Fibroblast of the aortic adventitia (primary cell): ENCODE data around the gene GALK2. TPM values are rescaled to one million over a fixed set of nuclear protein-coding genes. Genes with fewer than 3 reads are reported as not detected.

Source experiments
- DNase-seq: peaks from one replicate; pipeline ENCODE4 v3.0.0-alpha.2; 2010; ENCODE audit warnings: low read depth
- H3K4me3 ChIP-seq: 2 replicates; pipeline ENCODE4 v1.5.1; 2011; ENCODE audit warnings: low read depth, mild to moderate bottlenecking, control low read depth, low read length, moderate library complexity
- total RNA-seq: library from RNA; depleted of rRNA; stranded (reverse); fragments of >200 nt; gene quantifications from 2 replicates; pipeline ENCODE4 v1.2.3, GENCODE V29; 2012; ENCODE audit warnings: low replicate concordance
- TF ChIP-seq, protein P1 (sequence below): IDR thresholded peaks from 2 replicates; pipeline ENCODE4 v1.5.1; 2011; ENCODE audit warnings: mild to moderate bottlenecking, low read length, control low read depth, inconsistent platforms; ENCODE audit not compliant: insufficient read depth

GALK2 gene
- total RNA-seq, 1 donor, result 30.9 TPM

DNA sequence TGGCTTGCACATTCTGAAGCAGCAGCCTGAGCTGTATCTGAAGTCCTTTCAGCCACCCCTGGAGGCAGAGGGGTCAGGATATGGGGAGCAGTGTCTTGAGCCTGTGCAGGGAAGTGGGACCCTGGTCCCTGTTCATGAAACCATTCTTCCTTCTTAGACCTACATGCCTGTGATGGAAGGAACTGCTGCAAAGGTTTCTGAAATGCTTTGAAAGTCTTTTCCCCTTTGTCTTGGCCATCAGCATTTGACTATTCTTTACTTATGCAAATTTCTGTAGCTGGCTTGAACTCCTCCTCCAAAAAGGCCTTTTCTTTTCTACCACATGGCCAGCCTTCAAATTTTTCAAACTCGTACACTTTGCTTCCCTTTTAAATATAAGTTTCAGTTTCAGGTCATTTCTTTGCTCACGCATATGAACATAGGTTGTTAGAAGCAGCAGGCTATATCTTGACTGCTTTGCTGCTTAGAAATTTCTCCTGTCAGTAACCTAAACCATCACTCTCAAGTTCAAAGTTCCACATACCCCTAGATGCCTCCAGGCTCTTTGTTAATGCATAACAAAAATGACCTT is 62.3 kb downstream of the GALK2 start:
- DNase-seq, result no peak
- TF ChIP-seq, protein P1, sequence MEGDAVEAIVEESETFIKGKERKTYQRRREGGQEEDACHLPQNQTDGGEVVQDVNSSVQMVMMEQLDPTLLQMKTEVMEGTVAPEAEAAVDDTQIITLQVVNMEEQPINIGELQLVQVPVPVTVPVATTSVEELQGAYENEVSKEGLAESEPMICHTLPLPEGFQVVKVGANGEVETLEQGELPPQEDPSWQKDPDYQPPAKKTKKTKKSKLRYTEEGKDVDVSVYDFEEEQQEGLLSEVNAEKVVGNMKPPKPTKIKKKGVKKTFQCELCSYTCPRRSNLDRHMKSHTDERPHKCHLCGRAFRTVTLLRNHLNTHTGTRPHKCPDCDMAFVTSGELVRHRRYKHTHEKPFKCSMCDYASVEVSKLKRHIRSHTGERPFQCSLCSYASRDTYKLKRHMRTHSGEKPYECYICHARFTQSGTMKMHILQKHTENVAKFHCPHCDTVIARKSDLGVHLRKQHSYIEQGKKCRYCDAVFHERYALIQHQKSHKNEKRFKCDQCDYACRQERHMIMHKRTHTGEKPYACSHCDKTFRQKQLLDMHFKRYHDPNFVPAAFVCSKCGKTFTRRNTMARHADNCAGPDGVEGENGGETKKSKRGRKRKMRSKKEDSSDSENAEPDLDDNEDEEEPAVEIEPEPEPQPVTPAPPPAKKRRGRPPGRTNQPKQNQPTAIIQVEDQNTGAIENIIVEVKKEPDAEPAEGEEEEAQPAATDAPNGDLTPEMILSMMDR, result no peak
- H3K4me3 ChIP-seq, result no peak overlapping the region

DNA sequence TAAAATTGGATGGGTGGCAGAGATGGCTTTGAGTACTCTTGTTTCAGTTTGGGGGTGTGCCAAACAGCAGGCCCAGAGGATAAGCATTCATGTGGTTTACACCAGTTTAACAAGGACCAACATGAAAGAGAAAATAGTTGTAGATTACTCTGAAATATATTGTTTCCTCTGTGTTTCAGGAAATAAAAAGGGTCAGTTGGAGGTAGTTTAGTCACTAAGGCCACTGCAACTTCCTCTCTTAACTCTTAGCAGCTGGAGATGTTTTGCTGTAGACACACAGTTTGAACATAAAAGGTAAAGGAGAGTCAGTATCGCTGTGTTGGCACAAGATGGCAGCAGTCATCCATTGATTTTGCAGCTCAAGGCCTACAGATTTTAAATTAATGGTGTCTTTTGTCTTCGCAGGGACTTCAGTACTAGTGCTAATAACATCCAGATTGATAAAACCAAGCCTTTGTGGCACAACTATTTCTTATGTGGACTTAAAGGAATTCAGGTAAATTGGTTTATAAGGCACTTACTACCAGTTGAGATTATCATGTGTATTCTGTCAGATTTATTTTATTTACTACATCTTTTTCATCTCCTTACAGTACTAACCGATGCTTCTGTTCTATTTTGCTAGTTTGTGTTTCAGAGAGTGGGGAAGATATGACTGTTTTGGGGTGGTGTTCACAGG is 65.5 kb downstream of the GALK2 start:
- TF ChIP-seq, protein P1, result peak; percentile 81

DNA sequence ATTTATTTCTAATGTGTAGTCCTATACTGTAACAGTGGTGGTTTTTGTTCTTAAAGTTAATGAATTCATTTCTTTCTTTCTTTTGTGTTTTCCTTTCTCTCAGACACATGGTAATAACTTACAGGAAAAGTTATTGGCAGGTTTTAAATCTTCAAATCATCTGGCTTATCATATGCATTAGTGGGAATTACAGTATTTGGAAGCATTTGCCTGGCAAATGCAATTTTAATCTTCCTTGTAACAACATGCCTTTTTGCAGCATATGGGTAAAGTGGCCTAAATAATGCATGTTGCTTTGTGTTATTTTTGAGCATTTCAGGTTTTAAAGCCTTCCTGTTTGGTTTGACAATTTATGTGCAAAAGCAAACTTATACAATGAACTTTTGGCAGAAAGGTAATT is 66.8 kb downstream of the GALK2 start:
- H3K4me3 ChIP-seq, result no peak overlapping the region
- no peak for DNase-seq
- TF ChIP-seq, protein P1, result no peak

More for the DNA sequence above, 65.5 kb downstream of the GALK2 start:
- peak; percentile 95 for DNase-seq
- no peak overlapping the region for H3K4me3 ChIP-seq

DNA sequence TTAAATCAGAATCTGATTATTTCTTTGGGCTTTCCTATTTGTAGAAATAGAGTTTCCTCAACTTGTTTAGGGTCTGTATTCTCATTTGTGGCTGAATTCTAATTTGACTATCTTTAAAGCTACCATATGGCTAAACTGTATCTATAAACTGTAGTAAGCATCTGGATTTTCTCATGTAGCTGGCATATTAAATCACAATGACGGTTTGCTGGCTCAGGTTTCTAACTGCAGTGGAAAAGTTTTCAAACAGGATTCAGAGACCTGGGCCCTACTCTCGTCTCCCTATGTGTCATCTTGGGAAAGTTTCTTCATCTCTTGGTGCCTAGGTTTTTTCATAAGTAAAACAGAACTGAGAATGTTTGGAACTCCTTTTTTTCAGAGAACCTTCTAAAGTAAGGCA is 68.3 kb downstream of the GALK2 start:
- TF ChIP-seq, protein P1, result no peak
- no peak overlapping the region for H3K4me3 ChIP-seq
- DNase-seq, result peak; percentile 97

DNA sequence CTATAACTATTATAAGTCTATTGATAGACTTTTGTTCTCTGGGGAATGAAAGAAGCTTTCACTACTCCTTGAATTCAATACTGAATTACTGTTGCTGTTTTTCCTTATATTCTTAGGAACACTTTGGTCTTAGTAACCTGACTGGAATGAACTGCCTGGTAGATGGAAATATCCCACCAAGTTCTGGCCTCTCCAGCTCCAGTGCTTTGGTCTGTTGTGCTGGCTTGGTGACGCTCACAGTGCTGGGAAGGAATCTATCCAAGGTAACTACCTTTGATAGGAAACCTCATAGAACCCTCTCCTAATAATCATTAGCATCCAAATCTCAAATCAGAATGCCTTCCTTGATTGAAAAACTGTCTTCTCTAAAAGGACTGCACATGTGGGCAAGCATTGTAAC is 69.1 kb downstream of the GALK2 start:
- no peak overlapping the region for H3K4me3 ChIP-seq
- TF ChIP-seq, protein P1, result no peak
- peak; percentile 19 for DNase-seq

DNA sequence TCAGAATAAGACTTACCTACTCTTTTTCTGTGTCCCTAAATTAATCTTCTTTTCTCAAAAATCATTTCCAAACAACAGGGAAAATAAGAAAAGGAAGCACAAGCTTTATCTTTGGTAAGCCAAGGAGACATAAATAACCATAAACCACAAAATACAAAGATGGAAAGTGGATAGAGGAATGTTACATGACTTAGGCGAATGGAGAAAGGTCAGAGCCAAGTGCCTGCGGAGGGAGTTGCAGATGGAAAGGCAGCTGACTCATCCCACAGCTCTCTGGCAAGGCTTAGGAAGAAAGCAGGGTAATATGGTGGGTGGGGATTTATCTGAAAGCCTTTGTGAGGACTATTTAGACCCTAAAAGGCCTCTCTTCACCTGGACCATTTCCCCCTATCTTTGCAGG is 72.8 kb downstream of the GALK2 start:
- H3K4me3 ChIP-seq, result no peak overlapping the region
- TF ChIP-seq, protein P1, result no peak
- peak; percentile 94 for DNase-seq
